Endothelial cell of umbilical vein (primary cell): ENCODE results near the gene RUSC2.

Source experiments
- EZH2 ChIP-seq: IDR thresholded peaks from 2 replicates; pipeline ENCODE4 v1.6.1; 2012; ENCODE audit warnings: borderline replicate concordance, low read depth, mild to moderate bottlenecking, moderate library complexity, low read length, inconsistent platforms; ENCODE audit not compliant: severe bottlenecking
- GATA2 ChIP-seq: IDR thresholded peaks from 2 replicates; pipeline ENCODE4 v1.7.0; 2011; ENCODE audit warnings: low read depth, mild to moderate bottlenecking, moderate library complexity, mixed read lengths, low read length; ENCODE audit not compliant: insufficient read length, insufficient read depth
- JUN ChIP-seq: IDR thresholded peaks from 2 replicates; pipeline ENCODE4 v1.6.1; 2011; ENCODE audit warnings: borderline replicate concordance, low read depth; ENCODE audit not compliant: insufficient read length, insufficient read depth
- MAX ChIP-seq: IDR thresholded peaks from 2 replicates; pipeline ENCODE4 v1.6.1; 2011; ENCODE audit not compliant: insufficient read depth, insufficient read length
- MYC ChIP-seq: IDR thresholded peaks from one replicate; pipeline ENCODE4 v1.6.1; 2011; ENCODE audit warnings: mild to moderate bottlenecking, low read depth, low read length
- POLR2A ChIP-seq: IDR thresholded peaks from 2 replicates; pipeline ENCODE4 v1.6.1; 2012; ENCODE audit warnings: low read depth, mild to moderate bottlenecking, control low read depth, low read length
- POLR2AphosphoS5 ChIP-seq: IDR thresholded peaks from 2 replicates; pipeline ENCODE4 v1.6.1; 2012; ENCODE audit warnings: low read depth, mild to moderate bottlenecking, control low read depth, low read length, moderate library complexity; ENCODE audit not compliant: insufficient read depth
- TF ChIP-seq, protein P1 (sequence below), 2 donors: IDR thresholded peaks; 1 replicate in 1 of 2; 2 replicates in 1 of 2; pipeline ENCODE4 v1.5.1; 2011; ENCODE audit warnings: low read length in 2 of 2, mild to moderate bottlenecking in 2 of 2, moderate library complexity in 2 of 2, control low read depth in 1 of 2, inconsistent platforms in 1 of 2, low read depth in 1 of 2; ENCODE audit not compliant: insufficient read depth in 1 of 2; ENCODE audit errors: extremely low read depth in 1 of 2

- TF ChIP-seq, protein P1, sequence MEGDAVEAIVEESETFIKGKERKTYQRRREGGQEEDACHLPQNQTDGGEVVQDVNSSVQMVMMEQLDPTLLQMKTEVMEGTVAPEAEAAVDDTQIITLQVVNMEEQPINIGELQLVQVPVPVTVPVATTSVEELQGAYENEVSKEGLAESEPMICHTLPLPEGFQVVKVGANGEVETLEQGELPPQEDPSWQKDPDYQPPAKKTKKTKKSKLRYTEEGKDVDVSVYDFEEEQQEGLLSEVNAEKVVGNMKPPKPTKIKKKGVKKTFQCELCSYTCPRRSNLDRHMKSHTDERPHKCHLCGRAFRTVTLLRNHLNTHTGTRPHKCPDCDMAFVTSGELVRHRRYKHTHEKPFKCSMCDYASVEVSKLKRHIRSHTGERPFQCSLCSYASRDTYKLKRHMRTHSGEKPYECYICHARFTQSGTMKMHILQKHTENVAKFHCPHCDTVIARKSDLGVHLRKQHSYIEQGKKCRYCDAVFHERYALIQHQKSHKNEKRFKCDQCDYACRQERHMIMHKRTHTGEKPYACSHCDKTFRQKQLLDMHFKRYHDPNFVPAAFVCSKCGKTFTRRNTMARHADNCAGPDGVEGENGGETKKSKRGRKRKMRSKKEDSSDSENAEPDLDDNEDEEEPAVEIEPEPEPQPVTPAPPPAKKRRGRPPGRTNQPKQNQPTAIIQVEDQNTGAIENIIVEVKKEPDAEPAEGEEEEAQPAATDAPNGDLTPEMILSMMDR (IDR thresholded peaks at IDR 0.05; ENCODE audit: extremely low read depth in 1 of 2, insufficient read depth in 1 of 2, low read depth in 1 of 2, low read length in 2 of 2) = peak; percentile 24 to 38
- peak; percentile 16 for TF ChIP-seq POLR2AphosphoS5
- no peak for TF ChIP-seq POLR2A
- TF ChIP-seq EZH2 = no peak
- TF ChIP-seq GATA2 = no peak
- TF ChIP-seq MYC = no peak
- peak; percentile 2 for TF ChIP-seq JUN
- no peak for TF ChIP-seq MAX
Observed at GRCh38 chr9:35510754-35511428, 21.0 kb downstream of the RUSC2 start.
